GM19035 (cell line): Measurements from ENCODE around the gene TXK.

ENCODE experiments used
- ATAC-seq: cut with Tn5 transposase; IDR thresholded peaks from one replicate; pipeline ENCODE4 v1.9.1; 2021; ENCODE audit not compliant: unreplicated experiment

TXK gene

GRCh38 chr4:48025005-48025404 is 109.0 kb downstream of the TXK start:
- no peak for ATAC-seq

- ATAC-seq = no peak
These were observed 109.5 kb downstream of the TXK start for GRCh38 chr4:48024522-48024921.

GRCh38 chr4:48022192-48022799 is 111.8 kb downstream of the TXK start:
- no peak for ATAC-seq

GRCh38 chr4:48021100-48021499 is 113.0 kb downstream of the TXK start:
- no peak for ATAC-seq

GRCh38 chr4:48018112-48018511 is 115.9 kb downstream of the TXK start:
- no peak for ATAC-seq

- ATAC-seq = no peak
These were observed 116.9 kb downstream of the TXK start for GRCh38 chr4:48017108-48017571.
